Stimulated activated naive CD4-positive, alpha-beta T cell (primary cell): Measurements from ENCODE around the gene LBP.
"Not testable (repeated sequence)": the region's sequence is repeated elsewhere in the genome, so short reads cannot be mapped to it uniquely, and the experiment has no call there.

Experiments
- DNase-seq, 6 experiments: peaks; one replicate each; lab custom pipeline; 2025; lab: John Stamatoyannopoulos, UW

LBP gene

DNA sequence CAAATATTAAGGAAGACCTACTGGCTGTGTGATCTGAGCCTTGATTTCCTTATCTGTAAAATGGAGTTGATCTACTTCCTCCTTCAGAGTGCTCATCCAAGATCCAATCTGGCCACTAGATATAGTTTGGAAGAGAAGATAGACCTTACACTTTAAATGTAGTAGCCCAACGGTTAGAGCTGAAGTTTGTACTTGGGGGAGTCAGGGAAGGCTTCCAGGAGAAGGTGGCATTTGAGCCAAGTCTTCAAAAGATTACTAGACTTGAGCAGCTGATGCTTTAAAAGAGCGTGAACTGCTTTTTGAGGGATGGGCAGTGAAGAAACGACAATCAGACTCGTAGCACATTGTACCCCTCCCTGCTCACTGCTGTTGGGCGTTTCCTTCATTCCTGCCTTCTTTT lies 3.6 kb downstream of the LBP start:
- DNase-seq: no peak

DNA sequence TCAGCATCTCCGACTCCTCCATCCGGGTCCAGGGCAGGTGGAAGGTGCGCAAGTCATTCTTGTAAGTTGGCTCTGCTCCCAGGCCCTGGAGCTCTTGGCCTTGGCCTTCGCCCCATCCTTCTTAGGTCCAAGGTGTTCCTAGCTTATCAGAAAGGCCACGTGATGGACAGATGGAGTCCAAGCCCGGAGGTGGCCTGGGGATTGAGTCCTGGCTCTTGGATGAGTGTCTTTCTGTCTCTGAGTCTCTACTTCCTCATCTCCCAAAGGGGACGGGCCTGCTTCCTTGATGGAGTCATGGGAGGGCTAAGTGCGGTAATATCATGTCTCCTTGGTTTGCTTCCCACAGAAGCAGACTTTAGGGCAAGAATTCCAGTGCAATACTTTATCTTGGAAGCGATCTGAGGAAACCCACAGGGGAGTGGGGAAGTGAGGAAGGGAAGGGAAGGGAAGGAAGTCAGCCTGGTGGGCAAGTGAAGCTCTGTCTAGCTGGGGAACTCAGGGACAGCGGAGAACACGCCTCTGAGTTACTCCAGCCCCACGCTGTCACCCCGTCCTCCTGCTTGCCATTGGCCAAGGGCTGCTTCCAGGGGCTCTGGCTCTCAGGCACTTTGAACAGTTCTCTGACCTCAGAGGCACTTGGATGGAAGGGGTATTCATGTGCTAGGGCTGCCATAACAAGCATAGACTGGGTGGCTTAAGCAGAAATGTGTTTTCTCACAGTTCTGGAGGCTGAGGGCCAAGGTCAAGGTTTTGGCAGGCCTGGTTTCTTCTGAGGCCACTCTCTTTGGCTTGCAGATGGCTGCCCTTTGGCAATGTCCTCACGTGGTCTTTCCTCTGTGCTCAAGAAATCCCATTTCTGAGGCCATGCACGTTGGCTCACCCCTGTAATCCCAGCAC lies 4.8 kb downstream of the LBP start:
- no peak for DNase-seq

DNA sequence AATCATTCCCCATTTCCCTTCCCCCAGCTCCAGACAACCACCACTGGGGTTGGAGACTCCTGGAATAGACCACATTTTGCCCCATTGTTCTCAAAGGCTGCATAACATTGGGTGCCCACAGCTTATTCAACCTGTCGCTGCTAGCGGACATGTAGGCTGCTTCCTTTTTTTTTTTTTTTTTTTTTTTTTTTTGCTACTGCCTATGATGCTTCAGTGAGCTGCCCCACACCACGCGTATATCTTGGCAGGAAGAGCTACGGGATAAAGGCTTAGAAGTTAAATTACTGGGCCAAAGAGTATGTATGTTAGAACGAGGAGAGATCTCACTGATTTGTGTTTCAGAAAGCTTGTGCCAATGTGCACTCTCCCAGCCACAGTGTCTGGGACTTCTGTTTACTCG lies 7.0 kb downstream of the LBP start:
- DNase-seq: no peak

DNA sequence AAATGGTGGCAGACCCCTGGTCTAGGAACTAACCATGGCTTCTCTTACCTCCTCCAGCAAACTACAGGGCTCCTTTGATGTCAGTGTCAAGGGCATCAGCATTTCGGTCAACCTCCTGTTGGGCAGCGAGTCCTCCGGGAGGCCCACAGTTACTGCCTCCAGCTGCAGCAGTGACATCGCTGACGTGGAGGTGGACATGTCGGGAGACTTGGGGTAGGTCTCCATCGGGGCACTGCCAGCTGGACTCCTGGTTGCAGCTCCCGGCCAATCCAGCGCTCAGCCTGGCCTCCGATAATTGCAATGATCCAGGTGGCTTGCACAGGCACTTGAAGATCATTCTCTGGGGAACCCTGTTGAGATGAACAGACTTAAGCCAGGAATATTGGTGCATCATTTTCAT lies 7.9 kb downstream of the LBP start:
- no peak for DNase-seq

DNA sequence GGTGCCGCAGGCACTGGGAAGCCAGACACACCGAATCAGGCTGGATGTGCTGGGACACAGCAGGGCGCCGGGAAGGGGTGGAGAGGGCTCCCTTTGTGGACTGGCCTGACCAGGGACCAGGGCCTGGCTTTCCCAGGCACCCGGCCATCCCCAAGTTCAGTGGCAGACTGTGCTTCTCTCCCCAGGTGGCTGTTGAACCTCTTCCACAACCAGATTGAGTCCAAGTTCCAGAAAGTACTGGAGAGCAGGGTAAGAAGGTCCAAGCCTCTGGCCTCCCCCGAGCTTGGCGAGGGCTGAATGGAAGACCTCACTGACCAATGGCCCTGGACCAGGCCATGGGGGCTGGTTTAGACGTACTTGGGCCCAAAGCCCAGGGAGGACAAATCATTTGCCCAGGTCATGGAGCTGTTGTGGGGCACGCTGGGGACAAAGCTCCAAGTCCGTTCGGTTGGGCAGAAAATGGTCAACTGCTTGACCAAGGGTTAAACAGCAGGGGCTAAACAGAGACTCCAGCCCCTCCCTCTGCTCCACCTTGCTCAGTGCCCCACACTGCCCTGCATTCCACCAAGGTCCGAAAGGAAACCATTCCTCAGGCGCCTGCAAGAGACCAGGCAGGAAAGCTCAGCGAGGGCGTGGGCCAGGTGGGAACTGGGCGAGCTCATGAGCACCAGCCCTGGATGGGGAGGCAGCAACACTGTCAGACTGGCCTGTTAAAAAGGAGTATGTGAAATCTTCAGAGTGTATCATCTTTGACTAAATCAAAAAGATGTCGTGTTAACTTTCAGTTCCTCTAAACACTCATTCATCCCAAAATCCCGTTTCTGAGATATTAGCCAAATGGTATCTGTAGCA lies 9.1 kb downstream of the LBP start:
- no peak for DNase-seq

DNA sequence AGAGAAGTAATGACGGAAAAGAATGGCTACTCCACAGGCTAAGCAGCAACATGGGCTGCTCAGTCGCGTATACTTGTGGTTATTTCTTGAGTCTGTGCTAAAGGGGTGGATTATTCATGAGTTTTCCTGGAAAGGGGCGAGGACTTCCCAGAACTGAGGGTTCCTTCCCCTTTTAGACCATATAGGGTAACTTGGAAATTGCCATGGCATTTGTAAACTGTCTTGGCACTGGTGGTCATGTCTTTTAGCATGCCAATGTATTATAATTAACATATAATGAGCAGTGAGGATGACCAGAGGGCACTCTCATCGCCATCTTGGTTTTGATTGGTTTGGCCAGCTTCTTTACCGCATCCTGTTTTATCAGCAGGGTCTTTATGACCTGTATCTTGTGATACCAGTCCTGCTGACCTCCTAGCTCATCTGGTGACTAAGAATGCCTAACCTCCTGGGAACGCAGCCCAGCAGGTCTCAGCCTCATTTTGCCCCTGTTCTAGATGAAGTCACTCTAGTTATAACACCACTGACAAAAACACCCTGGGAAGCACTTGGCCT lies 11.4 kb downstream of the LBP start:
- DNase-seq: no peak

DNA sequence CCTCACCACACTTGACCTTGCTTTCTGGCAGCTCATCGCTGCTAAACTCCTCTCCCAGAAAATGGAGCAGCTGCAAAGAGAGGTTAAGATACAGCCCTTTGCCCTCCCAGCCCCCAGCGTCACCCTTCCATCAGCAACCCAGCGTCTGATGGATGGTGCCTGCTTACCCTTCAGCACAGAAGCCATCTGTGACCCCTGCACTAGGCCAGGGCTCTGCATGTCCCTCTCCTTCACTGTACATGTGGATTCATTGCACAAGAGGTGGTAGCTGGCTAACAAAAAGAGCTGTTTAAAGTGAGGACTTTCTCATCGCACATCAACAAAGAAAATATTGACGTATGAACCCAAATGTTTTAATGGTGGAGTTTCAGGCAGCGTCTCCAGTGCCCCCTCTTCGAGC lies 12.3 kb downstream of the LBP start:
- no peak for DNase-seq

DNA sequence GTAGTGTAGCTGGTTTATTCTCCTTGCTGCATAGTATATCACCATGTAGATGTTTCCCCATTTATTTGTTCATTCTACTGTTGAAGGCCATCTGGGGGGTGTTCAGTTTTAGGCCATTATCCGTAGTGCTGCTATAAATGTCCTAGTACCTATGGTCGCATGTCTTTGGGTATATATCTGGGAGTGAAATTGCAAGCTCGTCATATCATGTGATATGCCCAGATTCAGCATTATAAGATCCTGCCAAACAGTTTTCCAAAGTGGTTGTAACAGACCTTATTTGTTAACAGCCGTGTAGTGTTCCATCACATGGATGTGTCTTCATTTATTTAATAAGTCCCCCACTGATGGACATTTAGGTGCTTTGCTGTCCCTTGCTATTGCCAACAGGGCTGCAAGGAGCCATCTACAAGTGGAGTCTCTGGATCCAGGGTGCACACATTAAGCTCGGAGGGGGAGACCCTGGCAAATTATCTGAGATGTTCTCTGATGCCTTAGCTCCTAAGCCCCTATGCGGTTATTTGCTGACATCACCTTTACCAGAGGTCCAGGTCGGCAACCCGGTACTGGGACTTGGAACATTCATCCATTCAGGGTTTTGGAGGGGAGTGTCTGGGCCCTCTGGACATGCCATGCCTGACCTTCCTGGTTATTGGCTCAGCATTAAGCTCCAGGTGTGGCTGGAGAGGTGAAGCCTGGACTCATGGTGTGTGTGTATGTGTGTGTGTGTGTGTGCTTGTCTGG lies 16.9 kb downstream of the LBP start:
- DNase-seq: no peak

DNA sequence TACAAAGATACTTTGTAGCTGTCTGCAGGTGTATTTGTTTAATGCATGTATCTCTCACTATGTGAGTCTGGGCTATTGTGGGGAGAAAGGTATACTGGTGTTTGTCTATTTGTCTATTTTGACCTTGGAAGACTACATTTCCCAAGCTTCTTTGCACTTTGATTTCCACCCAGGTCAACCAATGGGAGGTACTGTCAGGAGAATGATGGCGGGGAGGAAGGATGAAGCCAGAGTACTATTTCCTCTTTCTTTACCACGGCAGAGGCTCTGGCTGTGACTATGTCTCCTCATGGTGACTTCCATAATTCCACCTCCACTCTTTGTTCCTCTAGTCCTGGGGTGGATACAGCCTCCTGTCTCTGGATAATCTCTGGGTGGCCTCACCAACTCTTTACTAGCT lies 23.1 kb downstream of the LBP start:
- DNase-seq: no peak

DNA sequence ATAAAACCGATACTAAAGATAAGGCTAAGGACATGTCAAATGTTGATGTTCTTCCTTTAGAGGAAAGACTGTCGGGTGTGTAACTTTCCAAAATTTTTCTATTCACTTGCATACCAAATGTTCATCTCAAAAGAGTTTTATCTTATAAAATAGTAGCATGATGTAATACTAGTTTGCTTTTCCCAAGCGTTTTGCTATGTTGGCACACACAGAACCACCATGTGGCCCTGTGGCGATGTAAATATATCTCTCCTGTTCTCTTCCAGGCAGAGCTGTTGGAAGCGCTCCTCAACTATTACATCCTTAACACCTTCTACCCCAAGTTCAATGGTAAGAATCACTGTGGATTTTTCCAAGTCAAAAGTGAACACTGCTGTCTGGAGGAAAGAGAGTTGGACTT lies 26.5 kb downstream of the LBP start:
- no peak for DNase-seq

DNA sequence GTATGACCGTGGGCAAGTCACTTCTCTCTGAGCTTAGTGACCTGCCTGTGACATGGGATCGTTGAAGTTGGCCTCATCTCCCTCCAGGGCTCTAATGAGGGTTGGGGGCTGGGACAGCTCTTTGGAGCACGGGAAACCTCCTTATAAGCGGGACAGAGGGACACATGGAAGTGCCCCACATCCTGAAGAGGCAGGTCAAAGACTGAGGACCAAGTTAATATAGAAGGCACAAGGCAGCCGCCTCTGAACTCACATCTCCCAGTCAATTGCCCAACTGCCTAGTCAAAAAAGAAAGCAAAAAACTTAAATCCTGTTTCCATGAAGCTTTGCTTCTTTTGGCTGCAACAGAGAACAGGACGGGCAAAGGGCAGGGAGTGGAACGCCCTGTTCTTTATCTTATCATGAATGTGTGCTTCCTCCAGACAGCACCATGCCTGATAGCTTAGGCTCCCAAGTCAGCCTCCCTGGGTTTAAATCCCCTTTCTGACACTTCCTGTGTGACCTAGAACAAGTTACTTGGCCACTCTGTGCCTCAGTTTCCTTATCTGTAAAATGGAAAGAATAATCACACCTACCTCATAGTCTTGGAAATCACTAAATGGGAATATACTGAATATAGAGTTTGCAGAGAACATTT lies 27.1 kb downstream of the LBP start:
- no peak for DNase-seq

DNA sequence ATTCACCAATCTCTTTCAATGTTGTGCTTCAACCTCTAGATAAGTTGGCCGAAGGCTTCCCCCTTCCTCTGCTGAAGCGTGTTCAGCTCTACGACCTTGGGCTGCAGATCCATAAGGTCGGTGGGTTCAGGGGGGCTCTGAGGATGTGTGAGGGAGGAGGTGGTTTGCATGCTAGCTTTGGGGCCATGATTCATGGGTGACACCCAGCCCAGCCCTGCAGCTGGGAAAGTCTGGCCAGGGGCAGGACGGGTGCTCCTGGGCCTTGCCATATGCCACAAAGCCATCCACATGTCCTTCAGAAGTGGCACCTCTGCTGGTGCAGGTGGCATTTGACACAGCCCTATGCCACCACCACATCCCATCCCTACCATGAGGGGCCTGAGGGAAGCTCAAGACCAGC lies 27.6 kb downstream of the LBP start:
- DNase-seq: no peak

DNA sequence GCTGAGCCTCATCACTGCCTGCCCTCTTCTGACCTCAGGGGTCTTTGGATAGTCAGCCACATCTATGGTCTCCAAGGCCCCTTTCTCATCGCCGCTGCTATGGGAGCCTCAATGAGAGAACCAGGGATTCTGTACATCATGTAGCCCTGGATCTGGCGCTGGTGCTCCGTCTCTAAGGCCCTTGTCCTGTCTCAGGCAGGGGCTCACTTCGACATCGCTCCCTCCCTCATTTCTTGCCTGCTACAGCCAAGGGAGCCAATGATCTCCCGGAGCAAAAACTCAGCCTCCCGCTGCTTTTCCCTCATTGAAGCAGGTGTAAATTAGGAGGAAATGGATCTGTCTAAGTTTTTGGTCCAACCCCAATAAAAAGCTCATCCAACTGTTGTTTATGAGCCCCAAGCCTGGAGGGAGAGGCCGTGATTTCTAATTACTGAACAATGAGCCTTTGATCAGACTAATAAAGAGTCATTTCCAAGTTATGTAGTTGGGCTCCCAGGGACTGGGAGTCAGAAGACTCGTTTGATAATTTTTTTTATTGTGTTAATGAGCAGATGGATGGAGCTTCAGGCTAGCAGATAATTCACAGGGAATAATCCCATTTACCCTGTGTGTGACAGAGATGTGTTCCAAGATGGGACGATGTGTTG lies 30.9 kb downstream of the LBP start:
- no peak for DNase-seq

DNA sequence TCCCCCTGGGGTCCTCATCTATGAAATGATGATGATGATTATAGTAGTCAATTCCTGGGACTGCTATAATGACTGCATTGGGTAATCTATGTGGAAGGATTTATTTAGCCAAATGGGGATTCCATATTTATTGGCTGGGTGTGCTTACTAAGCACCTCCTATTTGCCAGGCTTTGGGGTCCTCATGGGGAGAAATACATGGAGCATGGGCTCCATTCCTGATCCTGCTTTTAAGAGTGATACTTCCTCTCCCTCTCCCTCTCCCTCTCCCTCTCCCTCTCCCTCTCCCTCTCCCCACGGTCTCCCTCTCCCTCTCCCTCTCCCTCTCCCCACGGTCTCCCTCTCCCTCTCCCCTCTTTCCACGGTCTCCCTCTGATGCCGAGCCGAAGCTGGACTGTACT lies 31.6 kb downstream of the LBP start:
- not testable (repeated sequence) for DNase-seq

DNA sequence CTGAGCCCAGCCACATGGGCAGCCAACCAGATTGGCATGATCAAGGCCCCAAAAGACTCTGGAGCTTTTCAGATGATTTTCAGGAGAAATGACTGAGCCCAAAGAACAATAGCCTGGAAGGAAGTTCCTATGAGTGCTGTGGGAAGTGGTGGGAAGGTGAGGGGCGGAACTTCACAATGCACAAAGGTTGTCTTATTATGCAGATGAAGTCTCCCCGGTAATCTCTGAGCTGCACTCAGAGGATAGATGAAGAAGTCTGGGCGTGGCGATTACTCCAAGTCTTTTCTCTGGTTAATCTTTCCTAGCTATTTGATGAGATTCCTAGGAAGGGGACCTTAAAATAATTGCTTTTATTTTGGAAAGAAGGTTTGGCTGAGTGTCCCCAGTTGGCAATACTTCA lies 36.9 kb downstream of the LBP start:
- no peak for DNase-seq

DNA sequence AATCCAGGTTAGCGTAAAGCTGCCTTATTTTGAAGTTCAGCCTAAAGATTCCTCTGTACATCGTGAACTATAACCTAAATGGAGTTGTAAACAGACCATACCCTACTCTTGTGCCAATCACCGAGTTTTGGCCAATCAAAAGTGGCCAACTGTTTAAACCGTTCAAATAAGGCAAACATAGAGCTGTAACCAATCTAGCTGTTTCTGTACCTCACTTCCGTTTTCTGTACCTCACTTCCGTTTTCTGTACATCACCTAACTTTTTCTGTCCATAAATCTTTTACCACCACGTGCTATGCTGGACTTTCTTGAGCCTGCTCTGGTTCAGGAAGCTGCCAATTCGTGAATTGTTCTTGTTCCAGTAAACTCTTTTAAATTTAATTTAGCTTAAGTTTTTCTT lies 39.7 kb downstream of the LBP start:
- DNase-seq: no peak

DNA sequence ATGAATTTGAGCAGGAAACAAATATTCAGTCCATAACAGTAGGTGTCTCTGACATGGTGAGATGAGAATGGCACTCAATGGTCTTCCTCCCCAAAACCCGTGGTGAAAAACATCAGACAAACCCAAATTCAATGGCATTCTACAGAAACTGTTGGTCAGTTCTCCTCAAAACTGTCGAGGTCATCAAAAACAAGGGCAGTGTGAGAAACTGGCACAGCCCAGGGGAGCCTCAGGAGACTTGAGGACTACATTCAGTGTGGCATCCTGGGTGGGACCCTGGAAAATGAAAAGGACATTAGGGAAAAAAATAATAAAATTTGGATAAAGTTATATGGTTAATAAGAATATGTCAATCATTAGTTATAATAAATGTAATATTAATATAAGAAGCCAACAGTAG lies 40.6 kb downstream of the LBP start:
- DNase-seq: no peak

DNA sequence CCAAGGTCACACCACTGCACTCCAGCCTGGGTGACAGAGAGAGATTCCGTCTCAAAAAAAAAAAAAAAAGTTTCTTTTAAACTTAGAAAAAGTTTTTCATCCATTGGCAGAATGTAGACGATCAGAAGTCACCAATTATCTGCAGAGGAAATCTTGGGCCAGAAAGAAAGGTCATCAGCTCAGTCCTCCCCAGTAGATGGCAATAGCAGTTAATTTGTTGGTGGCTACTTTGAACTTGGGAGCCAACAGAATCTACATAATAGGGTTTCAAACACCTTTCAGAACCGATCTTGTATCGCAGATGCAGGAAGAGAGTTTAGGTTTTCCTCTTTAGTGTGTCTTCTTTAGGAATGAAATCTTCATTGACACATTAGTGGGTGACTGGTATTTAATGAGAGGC lies 41.7 kb downstream of the LBP start:
- DNase-seq: no peak

DNA sequence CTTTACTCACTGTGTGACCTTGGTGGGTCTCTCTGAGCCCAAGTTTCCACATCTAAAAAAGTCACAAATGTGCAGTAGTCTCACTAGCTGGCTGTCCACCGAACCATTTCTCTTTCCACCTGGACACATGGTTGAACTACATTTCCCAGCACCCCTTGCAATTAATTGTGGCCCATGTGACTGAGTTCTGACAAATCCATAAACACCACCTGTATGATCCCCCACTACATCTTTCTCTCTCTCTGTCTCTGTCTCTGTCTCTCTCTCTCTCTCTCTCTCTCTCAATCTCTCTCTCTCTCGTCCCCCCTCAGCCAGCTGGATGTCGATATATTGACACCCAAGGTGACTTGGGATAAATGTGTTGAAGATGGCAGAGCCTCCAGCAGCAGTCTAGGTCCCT lies 46.1 kb downstream of the LBP start:
- DNase-seq: no peak

DNA sequence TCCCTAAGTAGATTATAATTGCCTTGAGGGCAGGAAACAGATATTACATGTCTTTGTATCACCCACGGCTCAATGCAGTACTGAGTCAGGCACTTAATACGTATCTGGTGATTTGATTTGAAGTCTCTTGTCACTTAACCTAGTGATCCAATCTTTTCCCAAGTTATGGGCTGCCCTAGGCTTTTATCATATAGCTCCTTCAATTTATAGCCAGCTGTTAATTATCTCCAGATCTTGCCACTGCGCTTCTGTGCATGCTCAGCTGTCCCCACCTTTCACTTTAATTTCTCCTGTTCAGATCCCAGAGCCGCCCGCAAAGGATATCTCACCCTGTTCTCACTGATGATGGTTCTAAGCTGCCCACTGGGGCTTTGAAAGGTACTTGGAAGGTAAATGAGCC lies 47.0 kb downstream of the LBP start:
- DNase-seq: no peak

DNA sequence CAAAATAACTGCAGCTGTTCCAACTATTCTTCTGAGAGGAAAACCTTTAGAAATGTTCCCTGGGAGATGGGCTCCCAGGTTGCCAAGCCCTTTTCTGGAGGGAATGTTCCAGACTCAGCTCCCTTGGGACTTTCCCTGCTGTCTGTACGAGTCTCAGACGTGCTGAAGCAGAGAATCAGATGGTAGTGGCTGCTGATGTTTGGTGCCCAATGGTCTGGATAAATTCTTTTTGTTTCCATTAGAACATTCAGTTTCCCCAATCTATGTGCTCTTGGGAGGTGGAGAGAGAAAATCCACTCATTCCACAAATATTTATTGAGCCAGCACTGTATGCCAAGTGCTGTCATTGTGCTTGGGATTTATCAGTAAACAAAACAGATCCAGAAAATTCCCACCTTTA lies 48.9 kb downstream of the LBP start:
- no peak for DNase-seq
